ENCODE data around the gene SCAPER.
"Not testable (repeated sequence)": the region's sequence is repeated elsewhere in the genome, so short reads cannot be mapped to it uniquely, and the experiment has no call there.

Gene SCAPER

DNA sequence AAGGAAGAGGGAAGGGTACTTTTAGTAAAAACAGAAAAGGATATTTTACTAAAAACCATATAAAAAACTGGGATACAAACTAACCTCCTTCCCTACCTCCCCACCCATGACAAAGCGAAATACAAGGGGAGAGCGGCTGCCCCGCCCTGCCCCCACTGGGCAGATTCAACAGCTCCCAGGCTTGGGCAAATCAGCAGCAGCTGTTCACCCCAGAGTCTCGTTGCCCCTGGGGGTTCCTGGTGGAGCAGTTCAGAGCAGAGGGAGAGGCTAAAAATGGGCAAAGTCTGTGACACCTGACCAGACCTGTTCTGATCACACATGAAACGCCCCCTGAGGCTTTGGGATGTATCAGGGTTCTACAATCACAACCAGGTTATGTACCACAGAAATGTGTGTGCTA lies 591.4 kb downstream of the SCAPER start:
- no peaks in the 10 kb centered on the region for H3K36me3 ChIP-seq (ENCODE audit: control insufficient read depth, insufficient read depth, low read length)
- no CpG with 5 or more reads among the region's 5 CpGs for WGBS (ENCODE audit: insufficient coverage, insufficient read length)
- no peaks in the 10 kb centered on the region; the same call in 1 of the 2 replicates for H3K4me1 ChIP-seq (ENCODE audit: control insufficient read depth, insufficient read depth, low read length)
- no peaks in the 10 kb centered on the region for H3K27me3 ChIP-seq (ENCODE audit: control insufficient read depth, insufficient read depth, low read length)
- no peak for DNase-seq (ENCODE audit: low read depth, low spot score)
- no peak overlapping the region for H3K4me3 ChIP-seq (ENCODE audit: low read length)
- H3K9me3 ChIP-seq (ENCODE audit: control insufficient read depth, insufficient read depth, low read length), result no peaks in the 10 kb centered on the region
- no peak overlapping the region for H3K27ac ChIP-seq (ENCODE audit: low read length)

DNA sequence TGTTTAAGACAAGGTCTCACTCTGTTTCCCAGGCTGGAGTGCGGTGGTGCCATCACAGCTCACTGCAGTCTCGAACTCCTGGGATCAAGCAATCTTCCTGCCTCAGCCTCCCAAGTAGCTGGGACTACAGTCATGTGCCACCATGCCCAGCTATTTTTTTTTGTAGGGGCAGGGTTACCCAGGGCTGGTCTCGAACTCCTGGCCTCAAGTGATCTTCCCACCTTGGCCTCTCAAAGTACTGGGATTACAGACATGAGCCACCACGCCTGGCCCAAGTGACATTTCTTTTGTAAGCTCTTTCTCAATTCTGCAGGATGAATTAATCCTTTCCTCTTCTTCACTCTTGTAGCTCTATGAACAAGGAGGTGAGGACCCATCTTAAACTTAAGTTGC lies 592.0 kb downstream of the SCAPER start:
- WGBS (ENCODE audit: insufficient coverage, insufficient read length), result no CpG with 5 or more reads among the region's 4 CpGs
- H3K4me3 ChIP-seq (ENCODE audit: low read length); H3K4me1 ChIP-seq (ENCODE audit: control insufficient read depth, insufficient read depth, low read length); H3K9me3 ChIP-seq (ENCODE audit: control insufficient read depth, insufficient read depth, low read length); DNase-seq (ENCODE audit: low read depth, low spot score); H3K36me3 ChIP-seq (ENCODE audit: control insufficient read depth, insufficient read depth, low read length); H3K27me3 ChIP-seq (ENCODE audit: control insufficient read depth, insufficient read depth, low read length); H3K27ac ChIP-seq (ENCODE audit: low read length): not testable (repeated sequence)

DNA sequence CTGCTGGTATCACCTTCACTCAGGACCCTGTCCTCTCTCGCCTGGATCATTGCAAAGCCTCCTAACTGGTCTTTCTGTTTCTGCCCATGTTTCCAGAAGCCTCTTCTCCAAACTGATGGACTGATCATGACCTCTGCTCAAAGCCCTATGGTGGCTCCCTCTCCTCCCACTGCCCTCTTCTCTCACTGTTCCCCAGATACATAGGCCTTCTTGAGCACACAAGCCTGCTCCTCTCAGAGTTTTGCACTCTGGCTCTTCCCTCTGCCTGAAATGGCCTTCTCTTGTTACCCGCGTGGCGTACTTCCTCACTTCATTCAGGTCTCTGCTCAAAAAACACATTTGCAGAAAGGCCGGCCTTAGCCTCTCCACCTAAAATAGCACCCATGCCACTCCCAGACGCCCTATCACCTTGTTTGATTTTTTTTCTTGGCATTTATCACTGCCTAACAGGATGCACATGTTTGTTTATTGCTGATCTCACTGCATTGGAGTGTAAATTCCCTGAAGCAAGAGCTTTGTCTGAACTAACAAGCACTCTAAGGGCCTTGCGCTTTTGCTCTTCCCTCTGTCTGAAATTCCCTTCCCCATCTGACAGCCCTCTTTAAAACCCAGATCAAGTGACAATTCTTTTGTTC lies 592.5 kb downstream of the SCAPER start:
- no peaks in the 10 kb centered on the region; the same call in 1 of the 2 replicates for H3K4me1 ChIP-seq (ENCODE audit: control insufficient read depth, insufficient read depth, low read length)
- DNase-seq (ENCODE audit: low read depth, low spot score), result no peak
- no peak overlapping the region for H3K27ac ChIP-seq (ENCODE audit: low read length)
- H3K9me3 ChIP-seq (ENCODE audit: control insufficient read depth, insufficient read depth, low read length), result no peaks in the 10 kb centered on the region
- no peaks in the 10 kb centered on the region for H3K27me3 ChIP-seq (ENCODE audit: control insufficient read depth, insufficient read depth, low read length)
- no CpG with 5 or more reads among the region's 7 CpGs for WGBS (ENCODE audit: insufficient coverage, insufficient read length)
- H3K4me3 ChIP-seq (ENCODE audit: low read length), result no peak overlapping the region
- no peaks in the 10 kb centered on the region for H3K36me3 ChIP-seq (ENCODE audit: control insufficient read depth, insufficient read depth, low read length)

DNA sequence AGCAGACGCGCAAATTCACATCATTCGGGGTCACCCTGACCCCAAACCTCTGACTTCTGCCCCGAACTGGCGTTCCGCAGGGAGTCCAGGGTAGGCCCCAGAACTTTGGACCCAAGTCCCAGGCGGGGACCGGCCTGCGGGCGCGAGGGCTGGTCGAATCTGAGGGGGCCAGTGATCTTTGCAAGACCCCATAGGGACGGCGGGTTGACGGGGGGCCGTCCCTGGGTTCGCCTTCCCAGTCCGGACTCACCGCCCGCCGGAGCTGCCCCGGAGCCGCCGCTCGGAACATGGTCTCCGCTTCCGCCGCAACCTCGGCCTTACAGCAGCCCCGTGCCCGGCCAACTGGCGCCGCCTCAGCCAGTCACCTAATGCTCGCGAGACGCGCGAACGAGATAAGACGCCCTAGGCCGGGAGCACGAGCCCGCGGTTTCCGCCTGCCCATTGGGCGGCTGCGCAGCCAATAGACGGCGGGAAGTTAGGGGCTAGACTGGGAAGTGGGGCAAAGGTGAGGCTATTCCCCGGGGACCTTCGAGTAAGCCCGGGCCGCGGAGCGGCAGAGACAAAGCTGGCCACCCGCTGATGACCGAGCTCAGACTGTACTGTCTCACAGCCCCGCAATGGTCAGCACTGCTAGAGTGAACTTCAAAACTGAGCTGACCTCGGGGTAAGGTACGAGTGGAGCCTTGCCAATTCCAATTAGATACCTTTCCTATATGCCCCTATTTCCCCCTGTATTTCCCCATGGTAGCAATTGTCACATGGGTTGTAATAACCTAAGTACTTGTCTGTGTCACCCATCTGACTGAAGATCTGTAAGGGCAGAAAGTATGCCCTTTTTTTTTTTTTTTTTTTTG lies 593.8 kb downstream of the SCAPER start, which contains the start of gene ETFA:
ETFA (minus strand) TSS at position 370 of the 854 bp plus-strand sequence; CDS start at position 289, 81 bp downstream.
- Histone ChIP-seq H3K27ac (ENCODE audit: low read length) (no peak within 1 kb of the TSS), H3K4me1 (ENCODE audit: control insufficient read depth, insufficient read depth, low read length) (no peaks in the 10 kb centered on the region; the same call in 1 of the 2 replicates), H3K27me3 (ENCODE audit: control insufficient read depth, insufficient read depth, low read length) (no peaks in the 10 kb centered on the region), H3K9me3 (ENCODE audit: control insufficient read depth, insufficient read depth, low read length) (no peaks in the 10 kb centered on the region), H3K4me3 (ENCODE audit: low read length) (peak within 1 kb of the TSS; percentile 95), H3K36me3 (ENCODE audit: control insufficient read depth, insufficient read depth, low read length) (no peaks in the 10 kb centered on the region)
- no CpG with 5 or more reads among the region's 60 CpGs for WGBS (ENCODE audit: insufficient coverage, insufficient read length)
- DNase-seq (ENCODE audit: low read depth, low spot score), result peak; percentile 90

DNA sequence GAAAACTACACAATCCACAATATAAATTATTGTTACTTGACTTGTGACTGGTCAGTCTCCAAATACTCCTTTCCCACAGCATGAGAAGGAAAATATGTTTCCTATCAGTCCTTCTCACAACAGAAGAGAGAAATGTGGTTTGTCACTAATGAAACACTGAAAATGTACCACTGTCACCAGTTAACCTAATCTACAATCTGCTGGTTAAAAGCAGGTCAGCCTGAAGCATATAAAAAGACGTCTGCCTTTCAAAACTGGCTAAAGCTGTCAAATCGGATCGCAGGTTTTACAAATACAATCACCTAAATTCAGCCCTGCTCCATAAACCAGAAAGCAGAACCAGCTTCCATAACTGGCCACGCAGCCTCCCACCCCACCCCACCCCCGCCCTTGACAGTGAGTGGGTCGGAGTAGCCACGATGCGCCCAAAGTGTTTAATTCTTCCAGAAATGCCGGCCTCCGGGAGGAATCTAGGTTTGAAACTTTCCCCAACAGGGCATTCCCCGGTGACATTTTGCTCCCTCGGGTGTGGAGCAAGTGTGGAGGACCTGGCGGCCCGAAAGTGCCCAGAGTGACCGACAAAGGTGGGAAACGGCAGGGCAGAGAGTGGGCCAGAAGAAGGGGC lies 594.6 kb downstream of the SCAPER start:
- no peaks in the 10 kb centered on the region for H3K27me3 ChIP-seq (ENCODE audit: control insufficient read depth, insufficient read depth, low read length)
- H3K9me3 ChIP-seq (ENCODE audit: control insufficient read depth, insufficient read depth, low read length), result no peaks in the 10 kb centered on the region
- no peak for DNase-seq (ENCODE audit: low read depth, low spot score)
- no peaks in the 10 kb centered on the region for H3K36me3 ChIP-seq (ENCODE audit: control insufficient read depth, insufficient read depth, low read length)
- H3K4me3 ChIP-seq (ENCODE audit: low read length), result peak overlapping the region; percentile 95
- H3K27ac ChIP-seq (ENCODE audit: low read length), result no peak overlapping the region
- no peaks in the 10 kb centered on the region; the same call in 1 of the 2 replicates for H3K4me1 ChIP-seq (ENCODE audit: control insufficient read depth, insufficient read depth, low read length)
- WGBS (ENCODE audit: insufficient coverage, insufficient read length), result no CpG with 5 or more reads among the region's 16 CpGs

DNA sequence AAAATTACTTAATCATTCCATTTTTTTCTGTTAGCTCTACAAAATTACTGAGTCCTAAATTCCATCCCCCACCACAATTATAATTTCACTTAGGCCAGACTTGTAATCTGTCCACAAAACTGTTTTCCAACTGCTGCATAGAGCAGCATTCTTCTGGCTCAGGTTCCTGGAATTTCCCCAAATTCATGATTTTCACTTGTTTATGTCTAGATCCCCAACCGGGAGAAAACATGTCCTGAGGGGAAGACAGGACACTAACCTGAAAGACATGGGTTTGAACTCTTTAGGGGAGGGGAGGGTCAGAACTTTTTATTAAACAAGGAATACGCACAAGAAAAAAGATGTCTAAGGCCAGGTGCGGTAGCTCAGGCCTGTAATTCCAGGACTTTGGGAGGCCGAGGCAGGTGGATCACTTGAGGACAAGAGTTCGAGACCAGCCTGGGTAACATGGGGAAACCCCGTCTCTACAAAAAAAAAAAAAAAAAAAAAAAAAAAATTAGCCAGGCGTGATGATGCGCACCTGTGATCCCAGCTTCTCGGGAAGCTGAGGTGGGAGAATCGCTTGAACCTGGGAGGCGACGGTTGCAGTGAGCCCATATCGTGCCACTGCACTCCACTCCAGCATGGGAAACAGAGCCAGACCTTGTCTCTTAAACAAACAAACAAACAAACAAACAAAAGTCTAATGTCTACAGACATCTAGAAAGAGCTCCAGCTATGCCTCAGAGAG lies 595.4 kb downstream of the SCAPER start:
- Histone ChIP-seq H3K36me3 (ENCODE audit: control insufficient read depth, insufficient read depth, low read length) (no peaks in the 10 kb centered on the region), H3K4me3 (ENCODE audit: low read length) (no peak overlapping the region), H3K9me3 (ENCODE audit: control insufficient read depth, insufficient read depth, low read length) (no peaks in the 10 kb centered on the region), H3K4me1 (ENCODE audit: control insufficient read depth, insufficient read depth, low read length) (no peaks in the 10 kb centered on the region; the same call in 1 of the 2 replicates), H3K27ac (ENCODE audit: low read length) (no peak overlapping the region), H3K27me3 (ENCODE audit: control insufficient read depth, insufficient read depth, low read length) (no peaks in the 10 kb centered on the region)
- DNase-seq (ENCODE audit: low read depth, low spot score), result no peak
- WGBS (ENCODE audit: insufficient coverage, insufficient read length), result no CpG with 5 or more reads among the region's 13 CpGs

DNA sequence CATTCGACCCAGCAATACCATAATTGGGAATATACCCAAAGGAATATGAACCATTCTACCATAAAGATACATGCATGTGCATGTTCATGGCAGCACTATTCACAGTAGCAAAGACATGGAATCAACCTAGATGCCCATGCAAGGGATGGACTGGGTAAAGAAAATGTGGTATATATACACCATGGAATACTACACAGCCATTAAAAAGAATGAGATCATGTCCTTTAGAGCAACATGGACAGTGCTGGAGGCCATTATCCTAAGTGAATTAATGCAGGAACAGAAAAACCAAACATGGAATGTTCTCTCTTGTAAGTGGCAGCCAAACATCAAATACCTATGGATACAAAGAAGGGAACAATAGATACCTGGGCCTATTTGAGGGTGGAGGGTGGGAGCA lies 601.2 kb downstream of the SCAPER start:
- H3K36me3 ChIP-seq (ENCODE audit: control insufficient read depth, insufficient read depth, low read length), result no peaks in the 10 kb centered on the region

DNA sequence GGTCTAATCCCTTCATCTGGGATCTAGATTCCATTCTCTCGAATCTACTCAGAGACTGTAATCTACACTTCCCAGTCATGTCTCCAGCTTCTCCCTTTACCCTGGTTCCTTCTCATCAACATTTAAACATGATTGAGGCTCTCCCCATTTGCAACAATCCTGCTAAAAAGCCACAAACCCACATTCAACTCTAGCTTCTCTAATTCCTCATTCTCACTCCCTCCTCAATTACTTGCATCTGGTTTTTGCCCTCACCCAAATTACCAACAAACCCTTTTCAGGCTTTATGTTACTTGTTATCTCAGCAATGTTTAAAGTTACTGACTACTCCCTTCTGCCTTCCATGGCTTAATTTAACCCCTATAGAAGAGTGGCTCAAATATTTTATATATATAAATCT lies 605.4 kb downstream of the SCAPER start:
- Histone ChIP-seq H3K27ac (ENCODE audit: low read length) (no peak overlapping the region), H3K4me1 (ENCODE audit: control insufficient read depth, insufficient read depth, low read length) (no peaks in the 10 kb centered on the region), H3K4me3 (ENCODE audit: low read length) (no peak overlapping the region), H3K9me3 (ENCODE audit: control insufficient read depth, insufficient read depth, low read length) (no peaks in the 10 kb centered on the region), H3K27me3 (ENCODE audit: control insufficient read depth, insufficient read depth, low read length) (no peaks in the 10 kb centered on the region), H3K36me3 (ENCODE audit: control insufficient read depth, insufficient read depth, low read length) (no peaks in the 10 kb centered on the region)
- no CpG with 5 or more reads among the region's 1 CpG for WGBS (ENCODE audit: insufficient coverage, insufficient read length)
- DNase-seq (ENCODE audit: low read depth, low spot score), result no peak

More for the DNA sequence above, 601.2 kb downstream of the SCAPER start:
- H3K27ac ChIP-seq (ENCODE audit: low read length), result no peak overlapping the region
- H3K9me3 ChIP-seq (ENCODE audit: control insufficient read depth, insufficient read depth, low read length), result no peaks in the 10 kb centered on the region
- no CpG with 5 or more reads among the region's 1 CpG for WGBS (ENCODE audit: insufficient coverage, insufficient read length)
- H3K27me3 ChIP-seq (ENCODE audit: control insufficient read depth, insufficient read depth, low read length), result no peaks in the 10 kb centered on the region
- H3K4me1 ChIP-seq (ENCODE audit: control insufficient read depth, insufficient read depth, low read length), result no peaks in the 10 kb centered on the region
- DNase-seq (ENCODE audit: low read depth, low spot score), result no peak
- no peak overlapping the region for H3K4me3 ChIP-seq (ENCODE audit: low read length)

DNA sequence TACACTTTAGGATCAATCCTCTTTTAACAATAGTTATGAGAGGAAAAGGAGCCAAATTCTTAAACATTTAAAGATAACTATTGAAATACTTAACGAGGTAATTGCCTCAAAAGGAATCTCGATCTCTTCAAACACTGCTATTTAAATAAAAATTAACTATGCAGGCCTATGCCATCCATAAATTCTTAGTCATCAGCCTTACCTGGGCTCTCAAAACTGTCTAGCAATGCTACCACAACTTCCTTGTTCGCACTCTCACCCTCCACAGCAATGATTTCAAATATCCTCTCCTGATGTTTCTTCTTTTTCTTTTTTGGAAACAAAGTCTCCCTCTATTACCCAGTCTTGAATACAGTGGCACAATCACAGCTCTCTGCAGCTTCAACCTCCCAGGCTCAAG lies 606.2 kb downstream of the SCAPER start:
- Histone ChIP-seq H3K4me3 (ENCODE audit: low read length) (no peak overlapping the region), H3K9me3 (ENCODE audit: control insufficient read depth, insufficient read depth, low read length) (no peaks in the 10 kb centered on the region), H3K27ac (ENCODE audit: low read length) (no peak overlapping the region), H3K4me1 (ENCODE audit: control insufficient read depth, insufficient read depth, low read length) (no peaks in the 10 kb centered on the region), H3K36me3 (ENCODE audit: control insufficient read depth, insufficient read depth, low read length) (no peaks in the 10 kb centered on the region), H3K27me3 (ENCODE audit: control insufficient read depth, insufficient read depth, low read length) (no peaks in the 10 kb centered on the region)
- no CpG with 5 or more reads among the region's 3 CpGs for WGBS (ENCODE audit: insufficient coverage, insufficient read length)
- no peak for DNase-seq (ENCODE audit: low read depth, low spot score)

DNA sequence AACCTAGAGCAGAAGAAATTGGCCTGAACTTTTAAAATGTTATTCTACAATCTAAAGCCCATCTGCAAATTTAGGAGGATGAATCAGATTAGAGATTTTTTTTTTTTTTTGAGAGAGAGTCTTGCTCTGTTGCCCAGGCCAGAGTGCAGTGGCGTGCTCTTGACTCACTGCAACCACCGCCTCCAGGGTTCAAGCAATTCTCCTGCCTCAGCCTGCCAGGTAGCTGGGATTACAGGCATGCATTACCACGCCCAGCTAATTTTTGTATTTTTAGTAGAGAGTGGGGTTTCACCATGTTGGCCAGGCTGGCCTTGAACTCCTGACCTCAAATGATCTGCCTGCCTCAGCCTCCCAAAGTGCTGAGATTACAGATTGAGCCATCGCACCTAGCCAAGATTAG lies 607.2 kb downstream of the SCAPER start:
- no CpG with 5 or more reads among the region's 4 CpGs for WGBS (ENCODE audit: insufficient coverage, insufficient read length)
- H3K27ac ChIP-seq (ENCODE audit: low read length), result not testable (repeated sequence)

More for the DNA sequence above, 607.2 kb downstream of the SCAPER start:
- not testable (repeated sequence) for H3K4me3 ChIP-seq (ENCODE audit: low read length); H3K4me1 ChIP-seq (ENCODE audit: control insufficient read depth, insufficient read depth, low read length); H3K9me3 ChIP-seq (ENCODE audit: control insufficient read depth, insufficient read depth, low read length); DNase-seq (ENCODE audit: low read depth, low spot score); H3K27me3 ChIP-seq (ENCODE audit: control insufficient read depth, insufficient read depth, low read length); H3K36me3 ChIP-seq (ENCODE audit: control insufficient read depth, insufficient read depth, low read length)
